H9 (cell line): Measurements from ENCODE around the gene NSUN6. TPM values are rescaled to one million over a fixed set of nuclear protein-coding genes. Genes with fewer than 3 reads are reported as not detected.

Source experiments
- DNase-seq: peaks from one replicate; pipeline ENCODE4 v3.0.0-alpha.2; 2017
- H2AFZ ChIP-seq: one replicate; pipeline ENCODE4 v1.6.1; 2013; ENCODE audit warnings: mild to moderate bottlenecking, low read length, control low read depth, moderate library complexity
- H2AK5ac ChIP-seq: 2 replicates; pipeline ENCODE4 v1.6.1; 2013; ENCODE audit warnings: low read length, control low read depth, mixed read lengths; ENCODE audit not compliant: insufficient read length
- H2BK120ac ChIP-seq: one replicate; pipeline ENCODE4 v1.6.1; 2013; ENCODE audit warnings: low read depth, mild to moderate bottlenecking, low read length, control low read depth, inconsistent platforms; ENCODE audit not compliant: poor library complexity, severe bottlenecking
- H2BK12ac ChIP-seq: 2 replicates; pipeline ENCODE4 v1.6.1; 2013; ENCODE audit warnings: low read length, control low read depth, mixed read lengths, low read depth; ENCODE audit not compliant: insufficient read length
- H2BK15ac ChIP-seq: 2 replicates; pipeline ENCODE4 v1.6.1; 2013; ENCODE audit warnings: low read depth, low read length, control low read depth
- H2BK20ac ChIP-seq: one replicate; pipeline ENCODE4 v1.6.1; 2013; ENCODE audit warnings: low read depth, mild to moderate bottlenecking, low read length, control low read depth, inconsistent platforms; ENCODE audit not compliant: poor library complexity, severe bottlenecking
- H2BK5ac ChIP-seq: 2 replicates; pipeline ENCODE4 v1.6.1; 2013; ENCODE audit warnings: low read length, control low read depth, mixed read lengths; ENCODE audit not compliant: insufficient read length
- H3K14ac ChIP-seq: 2 replicates; pipeline ENCODE4 v1.6.1; 2013; ENCODE audit warnings: low read length, control low read depth; ENCODE audit not compliant: insufficient read depth
- H3K18ac ChIP-seq: 2 replicates; pipeline ENCODE4 v1.6.1; 2013; ENCODE audit warnings: low read depth, mild to moderate bottlenecking, mixed read lengths, low read length, control low read depth; ENCODE audit not compliant: insufficient read length
- H3K23ac ChIP-seq: 2 replicates; pipeline ENCODE4 v1.6.1; 2013; ENCODE audit warnings: low read length, control low read depth, mixed read lengths, low read depth; ENCODE audit not compliant: insufficient read length
- H3K23me2 ChIP-seq: 2 replicates; pipeline ENCODE4 v1.6.1; 2013; ENCODE audit warnings: low read depth, mild to moderate bottlenecking, mixed read lengths, low read length, control low read depth; ENCODE audit not compliant: insufficient read length, poor library complexity, severe bottlenecking
- H3K27ac ChIP-seq: 2 replicates; pipeline ENCODE4 v1.5.1; 2013; ENCODE audit warnings: low read length, control low read depth, mixed read lengths, low read depth; ENCODE audit not compliant: insufficient read length
- H3K27me3 ChIP-seq: 2 replicates; pipeline ENCODE4 v1.6.1; 2013; ENCODE audit warnings: low read length, control low read depth, inconsistent platforms; ENCODE audit not compliant: insufficient read depth
- H3K4ac ChIP-seq: 2 replicates; pipeline ENCODE4 v1.6.1; 2013; ENCODE audit warnings: low read depth, mild to moderate bottlenecking, control low read depth, inconsistent platforms, low read length, moderate library complexity
- H3K4me1 ChIP-seq: 2 replicates; pipeline ENCODE4 v1.6.1; 2013; ENCODE audit warnings: low read length, control low read depth, inconsistent platforms; ENCODE audit not compliant: insufficient read depth
- H3K4me2 ChIP-seq: 2 replicates; pipeline ENCODE4 v1.6.1; 2013; ENCODE audit warnings: low read length, control low read depth, mixed read lengths; ENCODE audit not compliant: insufficient read length, insufficient read depth
- H3K56ac ChIP-seq: 2 replicates; pipeline ENCODE4 v1.6.1; 2013; ENCODE audit warnings: low read depth, mild to moderate bottlenecking, mixed read lengths, low read length, control low read depth; ENCODE audit not compliant: insufficient read length
- H3K79me1 ChIP-seq: 2 replicates; pipeline ENCODE4 v1.6.1; 2013; ENCODE audit warnings: low read depth, mild to moderate bottlenecking, moderate library complexity, low read length, control low read depth, inconsistent platforms; ENCODE audit not compliant: insufficient read depth, poor library complexity, severe bottlenecking
- H3K79me2 ChIP-seq: 2 replicates; pipeline ENCODE4 v1.6.1; 2013; ENCODE audit warnings: low read length, control low read depth, inconsistent platforms; ENCODE audit not compliant: insufficient read depth
- H3K9ac ChIP-seq: 2 replicates; pipeline ENCODE4 v1.6.1; 2013; ENCODE audit warnings: low read length, control low read depth, mixed read lengths; ENCODE audit not compliant: insufficient read length; ENCODE audit errors: extremely low read depth
- H3K9me3 ChIP-seq: one replicate; pipeline ENCODE4 v1.6.1; 2013; ENCODE audit warnings: low read depth, low read length, inconsistent platforms; ENCODE audit not compliant: control insufficient read depth
- H3T11ph ChIP-seq: one replicate; pipeline ENCODE4 v1.6.1; 2013; ENCODE audit warnings: mild to moderate bottlenecking, low read length, control low read depth, inconsistent platforms
- H4K20me1 ChIP-seq: one replicate; pipeline ENCODE4 v1.6.1; 2013; ENCODE audit not compliant: control insufficient read depth, insufficient read length, insufficient read depth
- H4K5ac ChIP-seq: 2 replicates; pipeline ENCODE4 v1.6.1; 2013; ENCODE audit warnings: low read depth, mild to moderate bottlenecking, mixed read lengths, low read length, control low read depth; ENCODE audit not compliant: insufficient read length
- H4K8ac ChIP-seq: replicated peaks from 2 replicates; pipeline ENCODE4 v1.6.1; 2013; ENCODE audit warnings: low read length, control low read depth, mixed read lengths, low read depth; ENCODE audit not compliant: insufficient read length
- H4K91ac ChIP-seq: 2 replicates; pipeline ENCODE4 v1.6.1; 2013; ENCODE audit warnings: low read depth, mild to moderate bottlenecking, moderate library complexity, mixed read lengths, low read length, control low read depth; ENCODE audit not compliant: insufficient read length
- H3K27ac Mint-ChIP-seq, 3 experiments: 2 replicates in 2 of 3; 3 replicates in 1 of 3; pipeline ENCODE4 v1.8.0; 2020 to 2021; ENCODE audit warnings: mixed read lengths in 3 of 3, mild to moderate bottlenecking in 1 of 3, moderate library complexity in 1 of 3
- H3K27me3 Mint-ChIP-seq: 2 replicates; pipeline ENCODE4 v1.8.0; 2021; ENCODE audit warnings: low read depth, mild to moderate bottlenecking, moderate library complexity, mixed read lengths
- H3K36me3 Mint-ChIP-seq, 3 experiments: 2 replicates in 2 of 3; 3 replicates in 1 of 3; pipeline ENCODE4 v1.8.0; 2020 to 2021; ENCODE audit warnings: low read depth in 3 of 3, mixed read lengths in 3 of 3; ENCODE audit not compliant: insufficient read depth in 1 of 3
- H3K4me1 Mint-ChIP-seq, 2 experiments: 2 replicates each; pipeline ENCODE4 v1.8.0; 2020; ENCODE audit warnings: mixed read lengths in 2 of 2
- H3K4me3 Mint-ChIP-seq, 2 experiments: 2 replicates in 1 of 2; 3 replicates in 1 of 2; pipeline ENCODE4 v1.8.0; 2020 to 2021; ENCODE audit warnings: mild to moderate bottlenecking in 2 of 2, mixed read lengths in 2 of 2, moderate library complexity in 1 of 2
- H3K9me3 Mint-ChIP-seq, 2 experiments: 2 replicates in 1 of 2; 3 replicates in 1 of 2; pipeline ENCODE4 v1.8.0; 2020; ENCODE audit warnings: mild to moderate bottlenecking in 2 of 2, mixed read lengths in 2 of 2, moderate library complexity in 1 of 2
- WGBS: extraction: QIAGEN DNeasy Blood & Tissue Kit; methylation state at CpG from one replicate; pipeline ENCODE4 v1.1.7; 2013; ENCODE audit warnings: missing lambda C conversion rate, low lambda C conversion rate, mixed read lengths; ENCODE audit not compliant: insufficient read length; ENCODE audit errors: extremely low coverage; 5-methylcytosine and 5-hydroxymethylcytosine counted together
- total RNA-seq: library from RNA; stranded (reverse); gene quantifications from 2 replicates; pipeline ENCODE4 v1.2.1, GENCODE V29; 2021
- TF ChIP-seq, protein P1 (sequence below): fragments of 200-600 bp; sonication (generic); conservative IDR thresholded peaks from 3 replicates; pipeline ENCODE4 v1.8.0; 2021; ENCODE audit warnings: antibody characterized with exemption, mild to moderate bottlenecking

The NSUN6 gene
- total RNA-seq, 1 experiment from 2014 or later: 11.9 TPM

- H3K4me1 Mint-ChIP-seq: peaks cover 16 to 22% of the 10 kb centered on the region in 2 experiments
- no peak overlapping the region for H4K91ac ChIP-seq
- TF ChIP-seq, protein P1, sequence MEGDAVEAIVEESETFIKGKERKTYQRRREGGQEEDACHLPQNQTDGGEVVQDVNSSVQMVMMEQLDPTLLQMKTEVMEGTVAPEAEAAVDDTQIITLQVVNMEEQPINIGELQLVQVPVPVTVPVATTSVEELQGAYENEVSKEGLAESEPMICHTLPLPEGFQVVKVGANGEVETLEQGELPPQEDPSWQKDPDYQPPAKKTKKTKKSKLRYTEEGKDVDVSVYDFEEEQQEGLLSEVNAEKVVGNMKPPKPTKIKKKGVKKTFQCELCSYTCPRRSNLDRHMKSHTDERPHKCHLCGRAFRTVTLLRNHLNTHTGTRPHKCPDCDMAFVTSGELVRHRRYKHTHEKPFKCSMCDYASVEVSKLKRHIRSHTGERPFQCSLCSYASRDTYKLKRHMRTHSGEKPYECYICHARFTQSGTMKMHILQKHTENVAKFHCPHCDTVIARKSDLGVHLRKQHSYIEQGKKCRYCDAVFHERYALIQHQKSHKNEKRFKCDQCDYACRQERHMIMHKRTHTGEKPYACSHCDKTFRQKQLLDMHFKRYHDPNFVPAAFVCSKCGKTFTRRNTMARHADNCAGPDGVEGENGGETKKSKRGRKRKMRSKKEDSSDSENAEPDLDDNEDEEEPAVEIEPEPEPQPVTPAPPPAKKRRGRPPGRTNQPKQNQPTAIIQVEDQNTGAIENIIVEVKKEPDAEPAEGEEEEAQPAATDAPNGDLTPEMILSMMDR: no peak
- H3K23me2 ChIP-seq: peaks cover 3% of the 10 kb centered on the region
- no peaks in the 10 kb centered on the region for H3K27me3 Mint-ChIP-seq
- no peak overlapping the region for H2BK12ac ChIP-seq
- WGBS: no CpG with 5 or more reads among the region's 7 CpGs
- no peak overlapping the region for H2BK20ac ChIP-seq
- H3K27ac ChIP-seq: no peak overlapping the region
- no peak overlapping the region for H2AFZ ChIP-seq
- H3K36me3 Mint-ChIP-seq: peaks cover 0 to 7% (median 0%) of the 10 kb centered on the region in 3 experiments; a peak in 2 of 7 replicates
- H3K4me1 ChIP-seq: no peaks in the 10 kb centered on the region
- peaks cover 4% of the 10 kb centered on the region; the same call in 1 of the 2 replicates for H3K79me2 ChIP-seq
- no peak for DNase-seq
- no peak overlapping the region for H3K4ac ChIP-seq
- H3K56ac ChIP-seq: no peak overlapping the region
- no peak overlapping the region for H2BK15ac ChIP-seq
- H2BK120ac ChIP-seq: no peak overlapping the region
- peak overlapping the region; percentile 94 to 96 for H3K4me3 Mint-ChIP-seq
- no peak overlapping the region for H3K27ac Mint-ChIP-seq
- H3K9me3 Mint-ChIP-seq: no peaks in the 10 kb centered on the region
- H4K20me1 ChIP-seq: no peaks in the 10 kb centered on the region
- H2BK5ac ChIP-seq: no peak overlapping the region
- H3K4me2 ChIP-seq: peak overlapping the region; percentile 100
- H3K9ac ChIP-seq: no peak overlapping the region
- H4K8ac ChIP-seq: no peak overlapping the region
- H4K5ac ChIP-seq: no peak overlapping the region
- H3K18ac ChIP-seq: no peak overlapping the region
- no peaks in the 10 kb centered on the region for H3K9me3 ChIP-seq
- no peaks in the 10 kb centered on the region for H3K27me3 ChIP-seq
- no peak overlapping the region for H3T11ph ChIP-seq
- no peaks in the 10 kb centered on the region for H3K79me1 ChIP-seq
- no peak overlapping the region for H2AK5ac ChIP-seq
- no peak overlapping the region for H3K23ac ChIP-seq
- no peak overlapping the region for H3K14ac ChIP-seq
Measured at GRCh38 chr10:18649364-18649959, 1.9 kb downstream of the NSUN6 start.
